Measurements from ENCODE around the gene BEND5.

The BEND5 gene

GRCh38 chr1:48730164-48730910, 46.4 kb downstream of the BEND5 start:
- TF ChIP-seq Cebpa-rat (IDR thresholded peaks at IDR 0.05) = no peak
- no peak overlapping the region for H3K9ac ChIP-seq
- H3K4me3 ChIP-seq = no peak overlapping the region
- peaks cover 98% of the 10 kb centered on the region for H3K36me3 ChIP-seq
- H3K27ac ChIP-seq = no peak overlapping the region
- no peaks in the 10 kb centered on the region for H3K4me1 ChIP-seq
- H4K20me1 ChIP-seq = peaks cover 22% of the 10 kb centered on the region
- no peak overlapping the region for H3K4me2 ChIP-seq
- no peaks in the 10 kb centered on the region for H3K9me3 ChIP-seq
- no peaks in the 10 kb centered on the region for H3K27me3 ChIP-seq

GRCh38 chr1:48728584-48728983, 48.1 kb downstream of the BEND5 start:
- no peak for TF ChIP-seq Cebpa-rat (IDR thresholded peaks at IDR 0.05)
- H3K27me3 ChIP-seq = no peaks in the 10 kb centered on the region
- H3K4me1 ChIP-seq = no peaks in the 10 kb centered on the region
- H3K27ac ChIP-seq = no peak overlapping the region
- H4K20me1 ChIP-seq = peaks cover 22% of the 10 kb centered on the region; the same call in 1 of the 2 replicates
- H3K9ac ChIP-seq = no peak overlapping the region
- H3K4me3 ChIP-seq = no peak overlapping the region
- H3K4me2 ChIP-seq = no peak overlapping the region
- peaks cover 80% of the 10 kb centered on the region for H3K36me3 ChIP-seq
- H3K9me3 ChIP-seq = no peaks in the 10 kb centered on the region

- Histone ChIP-seq H3K4me1 (no peaks in the 10 kb centered on the region), H3K9me3 (no peaks in the 10 kb centered on the region), H3K9ac (no peak overlapping the region), H3K27ac (no peak overlapping the region), H3K36me3 (peaks cover 61% of the 10 kb centered on the region), H3K4me2 (no peak overlapping the region), H3K4me3 (no peak overlapping the region), H4K20me1 (peaks cover 21% of the 10 kb centered on the region; the same call in 1 of the 2 replicates), H3K27me3 (no peaks in the 10 kb centered on the region)
- TF ChIP-seq Cebpa-rat (IDR thresholded peaks at IDR 0.05) = no peak
Measured at GRCh38 chr1:48726557-48727215, 50.0 kb downstream of the BEND5 start.

- no peak overlapping the region for H3K4me2 ChIP-seq
- H3K4me3 ChIP-seq = no peak overlapping the region
- no peaks in the 10 kb centered on the region for H3K9me3 ChIP-seq
- H4K20me1 ChIP-seq = peaks cover 16% of the 10 kb centered on the region; the same call in 1 of the 2 replicates
- no peaks in the 10 kb centered on the region for H3K4me1 ChIP-seq
- H3K27ac ChIP-seq = no peak overlapping the region
- TF ChIP-seq Cebpa-rat (IDR thresholded peaks at IDR 0.05) = no peak
- H3K27me3 ChIP-seq = no peaks in the 10 kb centered on the region
- peaks cover 56% of the 10 kb centered on the region for H3K36me3 ChIP-seq
- H3K9ac ChIP-seq = no peak overlapping the region
Measured at GRCh38 chr1:48726139-48726538, 50.6 kb downstream of the BEND5 start.

- Histone ChIP-seq H3K9me3 (no peaks in the 10 kb centered on the region), H3K4me3 (no peak overlapping the region), H3K27ac (no peak overlapping the region), H3K4me2 (no peak overlapping the region), H4K20me1 (0 out of 2 replicates have a peak, but pooled peaks cover 9% of the 10 kb centered on the region), H3K36me3 (peaks cover 49% of the 10 kb centered on the region), H3K27me3 (no peaks in the 10 kb centered on the region), H3K4me1 (no peaks in the 10 kb centered on the region), H3K9ac (no peak overlapping the region)
- no peak for TF ChIP-seq Cebpa-rat (IDR thresholded peaks at IDR 0.05)
Measured at GRCh38 chr1:48725341-48726046, 51.2 kb downstream of the BEND5 start.

GRCh38 chr1:48720929-48721328, 55.8 kb downstream of the BEND5 start:
- H3K27ac ChIP-seq = no peak overlapping the region
- no peak overlapping the region for H3K4me2 ChIP-seq
- H3K4me3 ChIP-seq = no peak overlapping the region
- H3K36me3 ChIP-seq = peaks cover 4% of the 10 kb centered on the region; the same call in 1 of the 2 replicates
- H3K4me1 ChIP-seq = no peaks in the 10 kb centered on the region
- H4K20me1 ChIP-seq = no peaks in the 10 kb centered on the region
- H3K27me3 ChIP-seq = no peaks in the 10 kb centered on the region
- no peaks in the 10 kb centered on the region for H3K9me3 ChIP-seq
- no peak overlapping the region for H3K9ac ChIP-seq
- no peak for TF ChIP-seq Cebpa-rat (IDR thresholded peaks at IDR 0.05)

GRCh38 chr1:48718705-48719104, 58.0 kb downstream of the BEND5 start:
- H3K4me1 ChIP-seq = no peaks in the 10 kb centered on the region
- no peak overlapping the region for H3K4me3 ChIP-seq
- H3K27me3 ChIP-seq = no peaks in the 10 kb centered on the region
- H3K9ac ChIP-seq = no peak overlapping the region
- H3K27ac ChIP-seq = no peak overlapping the region
- no peaks in the 10 kb centered on the region for H3K36me3 ChIP-seq
- no peaks in the 10 kb centered on the region for H3K9me3 ChIP-seq
- H4K20me1 ChIP-seq = no peaks in the 10 kb centered on the region
- no peak overlapping the region for H3K4me2 ChIP-seq
- no peak for TF ChIP-seq Cebpa-rat (IDR thresholded peaks at IDR 0.05)

GRCh38 chr1:48718116-48718630, 58.5 kb downstream of the BEND5 start:
- Histone ChIP-seq H3K27me3 (no peaks in the 10 kb centered on the region), H4K20me1 (no peaks in the 10 kb centered on the region), H3K27ac (no peak overlapping the region), H3K4me2 (no peak overlapping the region), H3K4me3 (no peak overlapping the region), H3K36me3 (no peaks in the 10 kb centered on the region), H3K9ac (no peak overlapping the region), H3K9me3 (no peaks in the 10 kb centered on the region), H3K4me1 (no peaks in the 10 kb centered on the region)
- no peak for TF ChIP-seq Cebpa-rat (IDR thresholded peaks at IDR 0.05)

DNA sequence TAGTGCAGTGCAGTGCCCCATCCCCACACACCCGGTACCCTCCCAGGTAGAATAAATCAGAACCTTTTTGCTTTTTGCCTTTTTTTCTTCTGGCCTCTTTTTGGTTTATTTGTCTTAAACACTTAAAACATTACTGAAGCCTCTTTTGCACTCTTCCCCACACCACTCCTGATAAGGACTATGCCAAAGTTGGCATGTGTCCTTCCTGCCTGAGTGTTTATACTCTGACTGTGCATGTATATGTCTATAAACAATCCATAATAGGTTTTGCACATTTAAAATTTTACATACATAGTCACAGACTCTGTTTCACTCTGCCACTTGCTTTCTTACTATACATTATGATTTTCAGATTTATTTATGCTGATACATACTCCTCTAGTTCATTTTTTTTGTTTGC, 59.6 kb downstream of the BEND5 start:
- Histone ChIP-seq H3K4me1 (no peaks in the 10 kb centered on the region), H3K27ac (no peak overlapping the region), H3K27me3 (no peaks in the 10 kb centered on the region), H3K9me3 (no peaks in the 10 kb centered on the region), H3K9ac (no peak overlapping the region), H3K36me3 (no peaks in the 10 kb centered on the region), H3K4me3 (no peak overlapping the region), H3K4me2 (no peak overlapping the region), H4K20me1 (no peaks in the 10 kb centered on the region)
- TF ChIP-seq Cebpa-rat (IDR thresholded peaks at IDR 0.05) = no peak

DNA sequence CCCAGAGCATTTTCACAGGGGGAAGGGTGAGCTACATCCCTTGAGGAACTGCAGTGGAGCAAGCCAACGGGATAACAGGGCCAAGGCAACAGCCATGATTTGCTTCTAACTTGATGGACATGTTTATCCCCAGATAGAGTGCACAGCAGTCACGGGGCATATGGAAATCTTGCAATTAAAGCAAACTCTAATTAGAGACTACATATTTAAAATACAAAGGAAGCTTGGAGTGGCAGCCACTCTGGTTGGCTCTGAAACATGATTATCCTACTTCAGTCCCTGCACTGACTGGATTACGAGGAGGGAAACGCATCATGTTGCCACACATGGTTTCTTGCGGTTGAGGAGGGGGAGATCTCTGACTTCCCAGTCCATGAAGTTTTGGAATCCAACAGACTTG, 60.8 kb downstream of the BEND5 start:
- Histone ChIP-seq H3K4me2 (no peak overlapping the region), H3K9me3 (no peaks in the 10 kb centered on the region), H3K9ac (no peak overlapping the region), H3K27ac (no peak overlapping the region), H3K27me3 (no peaks in the 10 kb centered on the region), H3K4me1 (no peaks in the 10 kb centered on the region), H3K36me3 (no peaks in the 10 kb centered on the region), H3K4me3 (no peak overlapping the region), H4K20me1 (no peaks in the 10 kb centered on the region)
- no peak for TF ChIP-seq Cebpa-rat (IDR thresholded peaks at IDR 0.05)
